NCI-H2107 treated with DMSO at 0.1 percent for 48 hours (cell line): ENCODE results near the gene PSMB4.
"Not testable (repeated sequence)": the region's sequence is repeated elsewhere in the genome, so short reads cannot be mapped to it uniquely, and the experiment has no call there.

Experiments used
- DNase-seq: peaks from one replicate; lab custom pipeline; 2025; ENCODE audit not compliant: unreplicated experiment; lab: John Stamatoyannopoulos, UW

The PSMB4 gene

DNA sequence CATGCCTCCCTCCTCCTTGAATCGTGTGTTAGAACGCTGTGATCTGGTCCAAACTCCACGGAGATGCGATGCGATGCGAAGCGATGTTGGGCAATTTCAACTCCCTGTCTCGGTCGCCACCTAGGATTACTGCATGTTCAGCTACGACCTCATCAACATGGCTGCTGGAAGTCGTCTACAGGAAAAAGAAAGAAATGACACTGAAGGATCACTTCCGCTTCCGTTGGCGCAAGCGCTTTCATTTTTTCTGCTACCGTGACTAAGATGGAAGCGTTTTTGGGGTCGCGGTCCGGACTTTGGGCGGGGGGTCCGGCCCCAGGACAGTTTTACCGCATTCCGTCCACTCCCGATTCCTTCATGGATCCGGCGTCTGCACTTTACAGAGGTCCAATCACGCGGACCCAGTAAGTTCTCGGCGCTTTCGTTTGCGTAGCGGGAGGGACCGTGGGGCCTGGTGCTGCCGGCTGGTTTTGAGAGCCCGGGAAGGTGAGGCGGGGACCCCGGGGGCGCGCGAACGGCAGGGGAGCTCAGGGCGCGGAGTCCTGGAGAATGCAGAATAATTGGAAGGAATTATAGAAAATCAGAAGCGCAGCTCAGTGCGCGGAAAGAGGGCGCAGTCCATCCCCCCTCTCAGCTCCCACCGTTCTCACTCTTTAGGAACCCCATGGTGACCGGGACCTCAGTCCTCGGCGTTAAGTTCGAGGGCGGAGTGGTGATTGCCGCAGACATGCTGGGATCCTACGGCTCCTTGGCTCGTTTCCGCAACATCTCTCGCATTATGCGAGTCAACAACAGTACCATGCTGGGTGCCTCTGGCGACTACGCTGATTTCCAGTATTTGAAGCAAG lies at the start of gene PSMB4:
Gene PSMB4, plus strand, starts transcription at position 250 of the 848 bp plus-strand sequence. Its CDS starts 15 bp downstream, at position 265.
- peak; percentile 96 for DNase-seq

DNA sequence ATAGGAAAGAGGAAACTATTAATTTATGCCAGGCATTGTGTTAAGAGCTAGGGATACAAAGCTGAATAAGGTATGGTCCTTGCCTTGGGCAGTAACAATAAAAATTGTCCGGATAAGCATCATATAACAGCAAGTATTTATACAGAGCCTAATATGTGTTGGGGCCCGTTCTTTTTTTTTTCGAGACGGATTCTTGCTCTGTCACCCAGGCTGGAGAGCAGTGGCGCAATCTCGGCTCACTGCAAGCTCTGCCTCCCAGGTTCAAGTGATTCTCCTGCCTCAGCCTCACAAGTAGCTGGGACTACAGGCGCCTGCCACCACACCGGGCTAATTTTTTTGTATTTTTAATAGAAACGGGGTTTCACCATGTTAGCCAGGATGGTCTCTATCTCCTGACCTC lies 49.0 kb upstream of the PSMB4 start:
- not testable (repeated sequence) for DNase-seq

DNA sequence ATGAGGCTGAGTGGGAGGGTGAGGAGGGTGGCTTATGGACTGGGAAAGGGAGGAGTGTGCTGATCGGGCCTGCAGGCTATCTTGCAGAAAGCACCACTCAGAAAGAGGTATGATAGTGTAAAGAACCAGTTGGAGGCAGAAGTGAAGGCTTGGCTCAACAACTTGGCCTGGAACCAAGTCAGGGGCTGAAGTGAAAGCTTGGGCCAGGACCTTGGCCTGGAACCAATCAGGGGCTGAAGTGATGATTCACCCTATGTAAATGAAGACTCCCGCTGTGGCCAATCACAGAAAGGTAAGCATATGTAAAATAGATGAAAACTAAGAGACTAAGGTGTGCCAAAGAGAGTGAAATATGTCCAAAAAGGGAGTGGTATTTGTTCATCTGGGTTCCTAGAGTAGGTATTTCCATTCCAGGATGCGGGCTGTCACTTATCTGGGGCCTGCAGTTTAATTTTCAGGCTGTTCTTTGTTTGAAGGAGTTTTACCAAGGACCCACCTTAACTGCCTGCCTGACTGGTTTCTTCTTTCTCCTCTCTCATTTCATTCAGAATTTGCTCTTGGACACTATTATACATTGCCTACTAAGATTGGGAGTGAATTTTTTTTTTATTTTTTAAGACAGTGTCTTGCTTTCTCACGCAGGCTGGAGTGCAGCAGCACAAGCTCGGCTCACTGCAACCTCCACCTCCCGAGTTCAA lies 47.2 kb upstream of the PSMB4 start:
- no peak for DNase-seq

DNA sequence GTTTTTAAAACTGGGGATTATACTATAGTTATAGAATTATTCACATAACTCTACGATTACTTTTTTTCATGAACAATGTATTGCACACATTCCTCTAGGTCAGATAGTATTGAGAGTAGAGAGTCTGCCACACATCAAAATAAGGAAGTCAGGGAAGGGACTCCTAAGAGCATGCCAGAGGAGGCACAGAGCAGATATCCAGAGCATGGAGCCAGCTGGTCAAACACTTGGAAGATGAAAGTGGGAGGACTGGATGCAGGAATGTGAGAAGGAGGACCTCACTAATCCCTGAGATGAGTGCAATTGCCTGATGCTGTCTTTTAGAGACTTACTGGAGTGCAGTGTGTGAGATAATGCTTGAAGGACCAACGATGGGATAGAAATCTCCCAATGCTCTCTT lies 42.7 kb upstream of the PSMB4 start:
- DNase-seq = no peak

DNA sequence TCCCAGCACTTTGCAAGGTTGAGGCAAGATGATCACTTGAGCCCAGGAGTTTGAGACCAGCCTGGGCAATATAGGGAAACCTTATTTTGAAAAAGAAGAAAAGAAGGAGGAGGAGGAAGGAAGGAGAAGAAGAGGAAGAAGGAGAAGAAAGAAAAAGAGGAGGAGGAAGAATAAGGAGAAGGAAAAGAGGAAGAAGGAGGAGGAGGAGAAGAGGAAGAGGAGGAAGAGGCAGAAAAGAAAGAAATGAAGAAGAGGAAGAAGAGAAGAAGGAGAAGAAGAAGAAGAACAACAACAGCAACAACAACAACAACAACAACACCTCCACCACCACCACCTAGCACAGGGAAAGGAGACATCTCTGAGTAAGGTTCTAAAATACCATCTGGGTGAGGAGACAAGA lies 37.5 kb upstream of the PSMB4 start:
- no peak for DNase-seq

DNA sequence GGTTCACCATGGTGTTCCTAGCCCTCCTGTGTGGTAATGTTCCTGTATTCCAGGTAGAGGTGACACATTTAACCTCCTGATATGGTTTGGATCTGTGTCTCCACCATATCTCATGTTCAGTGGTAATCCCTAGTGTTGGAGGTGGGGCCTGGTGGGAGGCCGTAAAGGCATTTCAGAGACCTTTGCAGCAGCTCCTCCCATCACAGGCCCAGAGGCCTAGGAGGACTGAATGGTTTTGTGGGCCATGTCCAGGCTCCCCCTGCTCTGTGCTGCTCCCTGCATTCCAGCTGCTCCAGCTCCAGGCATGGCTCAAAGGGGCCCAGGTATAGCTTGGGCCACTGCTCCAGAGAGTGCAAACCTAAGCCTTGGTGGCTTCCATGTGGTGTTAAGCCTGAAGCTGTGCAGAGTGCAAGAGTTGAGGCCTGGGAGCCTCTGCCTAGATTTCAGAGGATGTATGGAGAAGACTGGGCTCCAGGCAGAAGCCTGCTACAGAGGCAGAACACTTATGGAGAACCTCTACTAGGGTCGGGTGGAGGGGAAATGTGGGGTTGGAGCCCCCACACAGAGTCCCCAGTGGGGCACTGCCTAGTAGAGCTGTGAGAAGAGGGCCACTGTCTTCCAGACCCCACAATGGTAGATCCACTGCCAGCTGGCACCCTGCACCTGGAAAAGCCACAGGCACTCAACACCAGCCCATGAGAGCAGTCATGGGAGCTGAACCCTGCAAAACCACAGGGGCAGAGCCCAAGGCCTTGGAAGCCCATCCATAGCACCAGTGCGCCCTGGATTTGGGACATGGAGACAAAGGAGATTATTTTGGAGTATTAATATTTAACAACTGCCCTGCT lies 36.8 kb upstream of the PSMB4 start:
- no peak for DNase-seq

DNA sequence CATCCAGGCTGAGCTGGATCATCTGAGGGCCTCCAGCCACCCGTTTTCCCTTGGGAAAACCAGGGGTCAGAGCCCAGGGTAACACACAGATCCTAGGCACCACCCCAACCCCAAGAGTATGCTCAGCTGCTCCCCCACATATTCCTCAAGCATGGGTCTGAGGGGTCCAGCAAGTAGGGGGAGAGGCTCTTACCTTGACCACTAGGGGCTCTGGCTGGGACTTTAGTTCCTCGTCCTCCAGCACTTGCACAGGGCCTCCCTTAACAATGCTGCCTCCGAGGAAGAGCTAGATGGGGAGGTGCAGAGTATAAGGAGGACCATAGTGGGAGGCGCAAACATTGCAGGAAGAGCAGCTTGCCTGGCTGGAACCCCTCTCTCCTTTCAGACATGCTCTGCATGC lies 34.4 kb upstream of the PSMB4 start:
- DNase-seq = no peak

DNA sequence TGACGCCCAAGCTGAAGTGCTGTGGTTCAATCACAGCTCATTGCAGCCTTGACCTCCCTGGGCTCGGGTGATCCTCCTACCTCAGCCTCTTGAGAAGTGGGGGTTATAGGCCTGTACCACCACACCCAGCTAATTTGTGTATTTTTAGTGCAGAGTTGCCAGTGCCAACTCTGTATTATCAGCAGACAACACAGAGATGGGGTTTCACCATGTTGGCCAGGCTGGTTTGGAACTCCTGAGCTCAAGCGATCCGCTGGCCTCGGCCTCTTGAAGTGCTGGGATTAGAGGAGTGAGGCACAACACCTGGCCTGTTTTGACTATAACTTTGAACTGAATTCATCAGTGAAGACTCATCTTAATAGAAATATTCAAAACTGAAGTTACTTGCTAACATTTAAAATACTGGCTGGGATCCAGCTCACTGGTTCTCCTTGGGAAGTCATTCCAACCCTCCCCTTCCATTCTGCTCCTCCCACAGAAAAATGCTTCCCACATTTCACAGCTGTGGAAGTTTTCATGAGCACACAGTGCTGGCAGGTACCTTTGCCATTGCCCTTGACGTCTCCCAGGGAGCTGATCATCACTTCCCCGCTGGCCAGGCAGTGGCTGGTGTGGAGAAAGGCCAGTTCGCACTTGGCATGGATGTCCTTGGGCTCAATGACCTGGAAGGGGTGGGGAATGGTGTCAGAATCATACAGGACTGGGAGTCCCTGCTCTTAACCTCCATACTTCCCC lies 31.5 kb upstream of the PSMB4 start:
- DNase-seq = no peak

DNA sequence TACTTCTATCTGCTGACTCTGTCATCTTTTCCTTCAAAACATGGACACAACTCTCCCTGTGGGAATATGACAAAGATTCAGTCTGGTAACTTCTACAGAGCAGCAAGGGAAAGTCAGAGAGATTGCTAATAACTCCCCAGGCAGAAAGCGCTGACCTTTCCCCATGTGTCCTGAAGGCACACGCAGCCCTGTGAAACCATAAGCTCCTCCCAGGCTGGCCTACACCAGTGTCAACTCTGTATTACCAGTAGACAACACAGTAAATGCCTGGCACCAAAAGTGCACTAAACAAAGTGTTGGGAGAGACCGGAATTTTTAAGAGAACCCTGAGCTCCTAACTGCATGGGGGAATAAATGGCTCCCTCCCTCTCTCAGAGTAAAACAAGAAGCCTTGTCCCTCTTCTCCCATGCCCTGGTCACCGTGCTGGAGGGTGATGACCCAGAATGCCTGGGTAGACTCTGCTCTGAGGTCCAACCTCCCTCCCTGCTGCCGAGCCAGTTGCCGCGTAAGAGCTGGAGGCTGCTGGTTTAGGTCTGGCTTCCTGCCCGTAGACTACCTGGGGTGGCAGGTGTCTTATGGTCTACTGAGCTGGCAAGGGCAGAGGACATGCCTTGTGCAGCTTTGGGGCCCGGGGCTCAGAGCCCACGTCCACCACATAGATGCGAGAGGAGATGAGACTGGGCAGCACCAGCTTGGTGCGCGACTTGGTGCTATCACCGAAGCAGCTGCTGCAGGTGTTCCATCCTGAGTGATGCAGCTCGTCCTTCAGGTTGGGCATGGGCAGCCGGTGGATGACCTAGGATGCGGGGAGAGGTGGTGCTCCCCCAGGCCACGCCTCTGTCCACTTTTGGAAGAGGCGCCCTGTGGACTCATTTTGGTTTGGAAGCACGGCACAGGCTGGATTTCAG lies 30.7 kb upstream of the PSMB4 start:
- DNase-seq = peak; percentile 48

DNA sequence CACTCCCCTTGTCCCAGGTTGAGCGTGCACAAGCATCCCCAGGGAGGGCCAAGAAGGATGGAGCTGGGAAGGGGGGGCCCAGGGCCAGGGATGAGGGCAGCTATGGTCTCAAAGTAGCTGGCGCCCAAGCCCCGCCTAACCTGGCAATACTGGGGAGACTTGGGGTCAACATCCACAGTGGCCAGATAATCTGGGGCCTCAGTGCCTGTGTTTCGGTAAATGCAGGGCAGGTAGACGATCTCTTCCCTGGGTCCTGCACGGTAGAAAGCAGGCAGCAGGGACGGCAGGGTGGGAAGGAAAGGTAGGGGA lies 30.1 kb upstream of the PSMB4 start:
- no peak for DNase-seq

DNA sequence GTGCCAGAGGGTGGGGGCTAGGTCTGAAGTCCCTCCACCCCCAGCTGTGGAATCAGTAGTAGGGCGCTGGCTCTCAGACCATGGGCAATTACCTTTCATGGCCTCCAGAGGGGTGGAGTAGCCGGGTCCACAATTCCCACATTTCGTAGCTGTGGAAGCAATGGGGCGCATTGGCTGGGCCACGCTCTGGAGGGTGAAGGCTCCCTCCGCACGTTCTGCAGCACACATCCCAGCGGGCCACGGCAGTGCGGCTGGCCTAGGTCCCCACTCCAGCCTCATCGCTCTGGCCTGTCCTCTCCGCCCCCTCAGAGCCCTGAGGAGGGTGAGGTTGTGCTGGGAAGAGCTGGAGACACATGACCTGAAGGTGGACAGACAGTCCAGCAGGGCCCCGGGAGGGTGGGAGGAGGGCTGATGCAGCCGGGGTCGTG lies 29.7 kb upstream of the PSMB4 start:
- DNase-seq = no peak

DNA sequence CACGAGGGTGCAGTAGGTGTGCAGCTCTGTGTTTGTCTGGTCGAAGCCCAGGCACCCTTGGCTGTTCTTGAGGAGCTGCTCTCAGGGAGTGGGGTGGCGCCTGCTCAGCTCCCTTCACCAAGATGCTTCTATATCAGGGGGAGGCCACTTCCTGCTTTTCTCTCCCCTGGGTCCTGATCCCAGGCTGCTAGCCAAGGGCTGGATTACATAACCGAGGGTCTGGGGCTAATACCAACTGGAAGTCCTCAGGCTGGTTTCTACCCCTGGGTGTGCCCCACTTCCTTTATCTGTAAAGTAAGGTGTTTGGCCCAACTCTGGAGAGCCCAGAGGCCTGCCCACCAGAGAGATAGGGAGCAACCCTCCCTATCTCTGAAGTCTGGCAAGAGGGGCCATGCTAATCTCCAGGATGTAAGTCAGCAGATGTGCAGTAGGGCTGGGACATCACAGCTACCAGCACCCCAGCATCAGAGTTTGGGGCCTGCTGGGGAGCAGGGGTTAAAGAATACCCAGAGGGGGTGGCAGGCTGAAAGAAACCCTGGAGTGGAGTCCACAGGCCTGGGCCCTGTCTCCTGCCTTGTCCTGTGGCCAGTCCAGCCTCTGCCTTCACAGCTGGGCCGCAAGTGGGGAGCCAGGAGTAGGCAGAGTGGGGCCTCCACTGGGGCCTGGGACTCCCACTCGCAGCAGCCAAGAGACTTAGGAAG lies 29.0 kb upstream of the PSMB4 start:
- DNase-seq = peak; percentile 16

DNA sequence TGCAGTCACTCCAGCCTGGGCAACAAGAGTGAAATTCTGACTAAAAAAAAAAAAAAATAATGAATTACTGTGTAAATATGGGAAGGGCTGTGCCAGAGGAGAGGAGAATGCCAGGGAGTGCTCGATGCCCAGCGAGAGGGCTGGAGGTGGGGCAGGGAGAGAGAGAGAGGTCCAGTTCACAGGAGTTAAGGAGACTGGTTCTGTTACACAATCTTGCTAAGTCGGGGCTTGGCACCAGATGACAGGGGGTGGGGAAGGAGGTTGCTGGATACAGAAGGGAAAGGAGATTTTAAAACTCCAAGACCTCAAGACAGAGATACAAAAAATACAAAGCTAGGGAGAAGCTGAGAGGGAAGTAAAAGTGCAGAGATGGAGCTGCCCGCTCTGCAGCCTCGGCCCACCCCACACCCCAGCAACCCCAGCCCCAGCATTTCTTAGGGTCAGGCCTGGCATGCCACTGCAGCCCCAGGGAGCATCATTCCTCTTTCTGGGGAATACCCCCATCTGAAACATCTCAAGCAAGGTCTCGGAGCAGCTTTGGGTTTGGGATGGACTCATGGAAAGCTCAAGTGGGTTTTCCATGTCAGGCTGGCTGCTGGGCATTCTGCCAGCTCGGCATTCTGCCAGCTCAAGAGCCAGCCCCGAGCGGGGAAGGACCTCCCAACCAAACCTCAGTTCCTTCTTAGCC lies 27.9 kb upstream of the PSMB4 start:
- peak; percentile 27 for DNase-seq

DNA sequence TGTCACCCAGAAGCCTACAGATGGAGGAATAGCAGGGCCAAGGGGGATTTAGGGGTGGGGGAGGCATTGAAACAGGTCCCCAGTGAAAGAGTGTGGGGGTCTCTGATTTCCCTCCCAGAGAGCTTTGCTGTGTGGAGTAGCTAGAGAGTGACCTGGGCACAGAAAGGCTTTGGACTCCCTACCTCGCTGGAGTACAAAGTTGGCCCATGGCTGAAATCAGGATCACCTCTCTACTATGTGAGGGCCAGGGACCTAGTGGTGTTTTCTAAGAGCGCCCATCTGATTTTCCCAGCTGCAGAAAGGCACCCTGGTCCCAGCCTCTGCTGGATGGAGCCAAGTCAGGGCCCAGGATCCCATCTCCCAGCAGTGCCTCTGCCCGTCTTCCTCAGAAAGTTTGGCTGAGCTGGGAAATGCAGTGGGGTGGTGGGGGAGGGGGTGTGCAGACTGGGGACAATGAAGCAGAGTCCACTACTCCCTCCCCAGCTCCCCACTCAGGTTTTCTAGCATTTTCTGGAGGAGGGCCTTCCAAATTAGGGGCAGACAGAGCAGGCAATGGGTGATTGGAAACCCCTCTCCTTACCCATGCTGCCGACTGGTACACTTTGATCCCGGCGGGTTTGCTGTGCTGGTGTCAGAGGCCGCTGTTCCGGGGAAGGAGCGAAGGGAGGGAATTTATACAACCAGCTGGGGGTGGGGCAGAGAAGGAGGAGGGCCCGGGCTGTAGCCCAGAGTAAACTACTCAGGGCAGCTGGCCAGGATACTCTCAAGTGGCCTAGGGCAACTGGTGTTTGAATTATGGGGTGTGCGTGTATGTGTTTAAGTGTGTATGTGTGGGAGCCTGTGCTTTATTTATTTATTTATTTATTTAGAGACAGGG lies 27.1 kb upstream of the PSMB4 start, which contains the start of gene SELENBP1:
Gene SELENBP1, minus strand, starts transcription at position 648 of the 877 bp plus-strand sequence. Its CDS starts 64 bp downstream, at position 584.
- peak; percentile 52 for DNase-seq

DNA sequence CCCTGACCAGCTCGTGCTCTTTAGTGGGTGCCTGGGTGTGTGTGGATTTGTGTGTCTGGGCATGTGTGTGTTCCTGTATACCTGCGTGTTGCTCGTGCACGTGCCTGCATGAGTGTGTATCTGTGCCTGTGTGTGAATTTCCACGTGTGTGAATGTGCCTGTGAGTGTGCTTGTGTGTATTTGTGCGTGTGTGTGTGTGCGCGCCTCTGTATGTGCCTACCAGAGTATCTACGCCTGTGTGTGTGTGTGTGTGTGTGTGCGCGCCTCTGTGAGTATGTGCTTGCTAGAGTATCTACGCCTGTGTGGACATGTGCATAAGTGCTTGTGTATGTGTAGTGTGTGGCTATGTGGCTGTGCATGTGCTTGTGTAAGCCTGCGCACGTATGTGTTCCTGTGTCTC lies 26.2 kb upstream of the PSMB4 start:
- DNase-seq = no peak

DNA sequence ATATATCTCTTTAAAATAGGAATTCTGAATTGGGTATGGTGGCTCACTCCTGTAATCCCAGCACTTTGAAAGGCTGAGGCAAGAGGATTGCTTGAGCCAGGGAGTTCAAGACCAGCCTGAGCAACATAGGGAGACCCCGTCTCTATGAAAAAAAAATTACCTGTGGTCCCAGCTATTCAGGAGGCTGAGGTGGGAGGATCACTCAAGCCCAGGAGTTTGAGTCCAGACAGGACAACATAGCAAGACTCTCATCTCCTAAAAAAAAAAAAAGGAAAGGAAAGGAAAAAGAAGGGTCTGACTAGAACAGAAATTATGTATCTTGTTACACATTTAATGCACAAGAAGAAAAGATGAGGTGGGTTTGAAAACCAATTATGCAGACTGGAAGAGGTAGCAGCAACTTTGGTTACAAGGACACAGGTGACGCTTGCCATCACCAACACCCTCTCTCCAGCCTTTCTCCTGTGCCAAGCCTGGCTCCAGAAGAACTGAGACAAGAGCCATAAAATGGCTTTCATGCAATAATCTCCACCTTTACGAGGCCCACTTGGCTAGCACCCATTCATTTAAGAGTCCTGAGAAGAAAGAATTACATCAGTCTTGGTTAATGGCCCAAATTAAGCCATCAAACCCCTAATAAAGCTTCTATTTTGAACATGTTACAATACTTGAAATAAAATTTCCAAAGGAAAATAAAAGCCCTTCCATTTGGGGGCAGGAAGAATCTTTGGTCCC lies 22.1 kb upstream of the PSMB4 start:
- no peak for DNase-seq

DNA sequence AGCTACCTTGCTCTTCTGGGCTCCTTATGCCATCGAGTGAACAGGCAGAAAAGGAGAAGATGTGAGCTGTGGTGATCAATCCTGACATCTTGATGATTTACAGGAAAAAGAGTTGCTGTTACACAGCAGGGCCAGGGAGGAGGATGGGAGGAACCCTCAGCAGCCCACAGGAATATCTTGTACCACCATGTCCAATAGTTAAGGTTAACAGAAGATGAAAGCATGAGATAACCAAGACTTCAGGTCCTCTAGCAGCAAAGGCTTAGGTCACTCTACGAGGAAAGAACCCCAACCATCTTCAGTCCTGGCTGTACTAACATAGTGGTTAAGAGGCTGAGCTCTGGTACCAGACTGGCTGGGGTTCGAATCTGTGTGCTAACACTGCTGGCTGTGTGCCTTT lies 14.8 kb upstream of the PSMB4 start:
- no peak for DNase-seq
